HEK293 (cell line): Measurements from ENCODE around the gene C14orf119.

Experiments
- CTCF ChIA-PET: fragments of 350-600 bp; formaldehyde crosslinking; extraction: SDS; loops from one replicate; lab custom pipeline; 2021; ENCODE audit warnings: antibody characterized with exemption; lab: Yijun Ruan, JAX
- POLR2A ChIA-PET: fragments of 300-600 bp; formaldehyde crosslinking; extraction: SDS; loops from one replicate; lab custom pipeline; 2020; ENCODE audit warnings: antibody characterized with exemption, inconsistent platforms; lab: Yijun Ruan, JAX
- H3K27ac ChIP-seq: fragments of 200-500 bp; sonication (Bioruptor generic); 2 replicates; pipeline ENCODE4 v1.5.1; 2014; ENCODE audit warnings: low read depth, low read length, control low read depth, inconsistent platforms; ENCODE audit errors: extremely low read depth
- H3K36me3 ChIP-seq, 2 experiments: fragments of 200-500 bp in 1 of 2; sonication (Bioruptor generic) in 1 of 2; 1 replicate in 1 of 2; 2 replicates in 1 of 2; pipeline ENCODE4 v1.5.1; 2014 to 2017; ENCODE audit warnings: inconsistent platforms in 2 of 2, low read length in 2 of 2; ENCODE audit not compliant: control insufficient read depth in 2 of 2, insufficient read depth in 1 of 2
- H3K4me1 ChIP-seq: fragments of 200-500 bp; sonication (Bioruptor generic); 2 replicates; pipeline ENCODE4 v1.5.1; 2014; ENCODE audit warnings: mild to moderate bottlenecking, low read length, inconsistent platforms; ENCODE audit not compliant: control insufficient read depth, insufficient read depth
- H3K4me3 ChIP-seq: 2 replicates; pipeline ENCODE4 v1.5.1; 2011; ENCODE audit warnings: low read depth, mild to moderate bottlenecking, control low read depth, low read length, moderate library complexity
- H3K9me3 ChIP-seq: fragments of 200-500 bp; sonication (Bioruptor generic); 2 replicates; pipeline ENCODE4 v1.5.1; 2014; ENCODE audit warnings: low read depth, low read length, inconsistent platforms; ENCODE audit not compliant: control insufficient read depth, insufficient read depth
- BCL11A ChIP-seq: fragments of 450-650 bp; formaldehyde crosslinking; IDR thresholded peaks from 2 replicates; pipeline ENCODE4 v1.5.1; 2016; ENCODE audit warnings: low read depth, missing biosample characterization, missing genetic modification characterization
- GLIS1 ChIP-seq: fragments of 450-650 bp; formaldehyde crosslinking; IDR thresholded peaks from 2 replicates; pipeline ENCODE4 v1.5.1; 2016; ENCODE audit warnings: missing biosample characterization, missing genetic modification characterization
- KLF8 ChIP-seq: fragments of 450-650 bp; formaldehyde crosslinking; IDR thresholded peaks from 2 replicates; pipeline ENCODE4 v1.5.1; 2016; ENCODE audit warnings: missing biosample characterization, missing genetic modification characterization
- KLF9 ChIP-seq: fragments of 450-650 bp; formaldehyde crosslinking; IDR thresholded peaks from 2 replicates; pipeline ENCODE4 v1.5.1; 2016; ENCODE audit warnings: missing biosample characterization, missing genetic modification characterization, low read depth
- PRDM10 ChIP-seq: fragments of 450-650 bp; formaldehyde crosslinking; IDR thresholded peaks from 2 replicates; pipeline ENCODE4 v1.5.1; 2016; ENCODE audit warnings: missing biosample characterization, missing genetic modification characterization
- TCF7L2 ChIP-seq: IDR thresholded peaks from 2 replicates; pipeline ENCODE4 v1.6.1; 2011; ENCODE audit warnings: low read depth, mild to moderate bottlenecking, inconsistent platforms, low read length, moderate library complexity, borderline replicate concordance
- ZBTB10 ChIP-seq: fragments of 450-650 bp; formaldehyde crosslinking; IDR thresholded peaks from 2 replicates; pipeline ENCODE4 v1.5.1; 2016; ENCODE audit warnings: missing biosample characterization, missing genetic modification characterization
- ZFP41 ChIP-seq: fragments of 450-650 bp; formaldehyde crosslinking; IDR thresholded peaks from 2 replicates; pipeline ENCODE4 v1.5.1; 2016; ENCODE audit warnings: missing biosample characterization, missing genetic modification characterization, borderline replicate concordance
- ZFP69B ChIP-seq: fragments of 450-650 bp; formaldehyde crosslinking; IDR thresholded peaks from 2 replicates; pipeline ENCODE4 v1.5.1; 2016; ENCODE audit warnings: missing biosample characterization, missing genetic modification characterization
- ZNF132 ChIP-seq: fragments of 450-650 bp; formaldehyde crosslinking; IDR thresholded peaks from 2 replicates; pipeline ENCODE4 v1.5.1; 2017; ENCODE audit warnings: missing biosample characterization, missing genetic modification characterization, borderline replicate concordance
- ZNF394 ChIP-seq: fragments of 450-650 bp; formaldehyde crosslinking; IDR thresholded peaks from 2 replicates; pipeline ENCODE4 v1.5.1; 2016; ENCODE audit warnings: missing biosample characterization, missing genetic modification characterization, mild to moderate bottlenecking, moderate library complexity, borderline replicate concordance
- ZNF518A ChIP-seq: fragments of 450-650 bp; formaldehyde crosslinking; conservative IDR thresholded peaks from 2 replicates; pipeline ENCODE4 v1.5.1; 2016; ENCODE audit warnings: low read depth, missing biosample characterization, missing genetic modification characterization
- ZNF560 ChIP-seq: fragments of 450-650 bp; formaldehyde crosslinking; IDR thresholded peaks from 2 replicates; pipeline ENCODE4 v1.5.1; 2017; ENCODE audit warnings: missing biosample characterization, missing genetic modification characterization, borderline replicate concordance
- ZNF580 ChIP-seq: fragments of 450-650 bp; formaldehyde crosslinking; IDR thresholded peaks from 2 replicates; pipeline ENCODE4 v1.5.1; 2016; ENCODE audit warnings: missing biosample characterization, missing genetic modification characterization
- ZSCAN16 ChIP-seq: fragments of 450-650 bp; formaldehyde crosslinking; IDR thresholded peaks from 2 replicates; pipeline ENCODE4 v1.5.1; 2016; ENCODE audit warnings: missing biosample characterization, missing genetic modification characterization
- TF ChIP-seq, protein P1 (sequence below): fragments of 450-650 bp; formaldehyde crosslinking; IDR thresholded peaks from 2 replicates; pipeline ENCODE4 v1.5.1; 2017; ENCODE audit warnings: missing biosample characterization, missing genetic modification characterization
- TF ChIP-seq, protein P2 (sequence below): fragments of 450-650 bp; formaldehyde crosslinking; IDR thresholded peaks from 2 replicates; pipeline ENCODE4 v1.5.1; 2016; ENCODE audit warnings: missing biosample characterization, missing genetic modification characterization

Gene C14orf119

DNA sequence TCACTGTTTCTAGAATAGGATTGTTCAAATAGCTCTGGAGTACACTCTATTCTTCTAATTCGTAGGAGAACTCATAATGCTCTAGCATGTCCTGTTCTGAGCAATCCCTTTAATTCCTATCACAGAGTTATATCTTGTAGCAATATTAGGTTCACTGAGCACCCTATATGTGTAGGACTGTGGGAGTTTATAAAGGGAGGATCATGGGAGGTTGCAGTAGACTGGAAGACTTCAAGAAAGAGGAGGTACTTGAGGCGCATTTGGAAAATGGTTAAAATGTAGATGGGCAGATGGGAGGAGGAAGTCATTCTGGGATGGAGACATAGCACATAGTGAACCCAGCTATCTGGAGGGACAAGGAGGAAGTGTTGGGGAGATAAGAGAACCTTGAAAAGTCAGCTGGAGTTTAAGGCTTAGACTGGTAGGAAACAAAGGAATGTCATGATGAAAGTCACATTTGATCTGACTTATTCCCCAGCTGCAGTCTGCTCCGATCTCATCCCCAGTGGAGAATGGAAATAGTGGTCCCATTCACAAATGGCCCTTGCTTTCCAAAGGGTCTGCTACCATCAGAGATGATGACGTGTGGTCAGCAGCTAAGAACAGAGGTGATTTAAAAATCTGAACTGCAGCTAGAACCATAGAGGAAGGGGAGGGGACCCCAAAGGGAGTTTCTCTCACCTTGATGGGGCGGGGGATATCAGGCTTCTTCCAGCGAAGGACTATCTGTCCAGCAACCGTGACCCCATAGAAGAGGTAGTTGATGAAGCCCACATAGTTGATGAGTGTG lies 33.9 kb downstream of the C14orf119 start:
- H3K9me3 ChIP-seq, result no peaks in the 10 kb centered on the region
- ChIA-PET CTCF (interaction anchor here (0.6 to 2.9 kb wide), 4 partner anchors 8 to 58 kb away, joined by 3 to 25 read pairs (median 10); no protein-coding TSS in a partner anchor), POLR2A (interaction anchor here (0.7 to 1.5 kb wide), 2 partner anchors 9 to 16 kb away, joined by 4 read pairs; no protein-coding TSS in a partner anchor)
- peaks cover 0 to 11% of the 10 kb centered on the region in 2 experiments; a peak in 2 of 3 replicates for H3K36me3 ChIP-seq
- H3K27ac ChIP-seq, result no peak overlapping the region
- no peaks in the 10 kb centered on the region for H3K4me1 ChIP-seq
- no peak overlapping the region for H3K4me3 ChIP-seq
- TF ChIP-seq ZSCAN16 (tag by site-specific recombination) (no peak), ZFP69B (tag by site-specific recombination) (no peak), GLIS1 (tag by site-specific recombination) (no peak), KLF8 (no peak), TCF7L2 (no peak), ZNF132 (no peak), ZFP41 (tag by site-specific recombination) (no peak), ZNF560 (tag by site-specific recombination) (no peak), ZBTB10 (tag by site-specific recombination) (no peak), ZNF394 (tag by site-specific recombination) (no peak), ZNF518A (tag by site-specific recombination) (no peak), KLF9 (tag by site-specific recombination) (no peak), BCL11A (tag by site-specific recombination) (no peak), PRDM10 (tag by site-specific recombination) (no peak), ZNF580 (tag by site-specific recombination) (no peak)
- TF ChIP-seq, protein P1, sequence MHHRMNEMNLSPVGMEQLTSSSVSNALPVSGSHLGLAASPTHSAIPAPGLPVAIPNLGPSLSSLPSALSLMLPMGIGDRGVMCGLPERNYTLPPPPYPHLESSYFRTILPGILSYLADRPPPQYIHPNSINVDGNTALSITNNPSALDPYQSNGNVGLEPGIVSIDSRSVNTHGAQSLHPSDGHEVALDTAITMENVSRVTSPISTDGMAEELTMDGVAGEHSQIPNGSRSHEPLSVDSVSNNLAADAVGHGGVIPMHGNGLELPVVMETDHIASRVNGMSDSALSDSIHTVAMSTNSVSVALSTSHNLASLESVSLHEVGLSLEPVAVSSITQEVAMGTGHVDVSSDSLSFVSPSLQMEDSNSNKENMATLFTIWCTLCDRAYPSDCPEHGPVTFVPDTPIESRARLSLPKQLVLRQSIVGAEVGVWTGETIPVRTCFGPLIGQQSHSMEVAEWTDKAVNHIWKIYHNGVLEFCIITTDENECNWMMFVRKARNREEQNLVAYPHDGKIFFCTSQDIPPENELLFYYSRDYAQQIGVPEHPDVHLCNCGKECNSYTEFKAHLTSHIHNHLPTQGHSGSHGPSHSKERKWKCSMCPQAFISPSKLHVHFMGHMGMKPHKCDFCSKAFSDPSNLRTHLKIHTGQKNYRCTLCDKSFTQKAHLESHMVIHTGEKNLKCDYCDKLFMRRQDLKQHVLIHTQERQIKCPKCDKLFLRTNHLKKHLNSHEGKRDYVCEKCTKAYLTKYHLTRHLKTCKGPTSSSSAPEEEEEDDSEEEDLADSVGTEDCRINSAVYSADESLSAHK (tag by site-specific recombination), result no peak
- TF ChIP-seq, protein P2, sequence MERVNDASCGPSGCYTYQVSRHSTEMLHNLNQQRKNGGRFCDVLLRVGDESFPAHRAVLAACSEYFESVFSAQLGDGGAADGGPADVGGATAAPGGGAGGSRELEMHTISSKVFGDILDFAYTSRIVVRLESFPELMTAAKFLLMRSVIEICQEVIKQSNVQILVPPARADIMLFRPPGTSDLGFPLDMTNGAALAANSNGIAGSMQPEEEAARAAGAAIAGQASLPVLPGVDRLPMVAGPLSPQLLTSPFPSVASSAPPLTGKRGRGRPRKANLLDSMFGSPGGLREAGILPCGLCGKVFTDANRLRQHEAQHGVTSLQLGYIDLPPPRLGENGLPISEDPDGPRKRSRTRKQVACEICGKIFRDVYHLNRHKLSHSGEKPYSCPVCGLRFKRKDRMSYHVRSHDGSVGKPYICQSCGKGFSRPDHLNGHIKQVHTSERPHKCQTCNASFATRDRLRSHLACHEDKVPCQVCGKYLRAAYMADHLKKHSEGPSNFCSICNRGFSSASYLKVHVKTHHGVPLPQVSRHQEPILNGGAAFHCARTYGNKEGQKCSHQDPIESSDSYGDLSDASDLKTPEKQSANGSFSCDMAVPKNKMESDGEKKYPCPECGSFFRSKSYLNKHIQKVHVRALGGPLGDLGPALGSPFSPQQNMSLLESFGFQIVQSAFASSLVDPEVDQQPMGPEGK, result no peak
